Measurements from ENCODE around the gene CCDC159.
"Not testable (repeated sequence)": the region's sequence is repeated elsewhere in the genome, so short reads cannot be mapped to it uniquely, and the experiment has no call there.

Gene CCDC159

GRCh38 chr19:11338569-11339253, 7.6 kb upstream of the CCDC159 start:
- DNase-seq: no peak

DNA sequence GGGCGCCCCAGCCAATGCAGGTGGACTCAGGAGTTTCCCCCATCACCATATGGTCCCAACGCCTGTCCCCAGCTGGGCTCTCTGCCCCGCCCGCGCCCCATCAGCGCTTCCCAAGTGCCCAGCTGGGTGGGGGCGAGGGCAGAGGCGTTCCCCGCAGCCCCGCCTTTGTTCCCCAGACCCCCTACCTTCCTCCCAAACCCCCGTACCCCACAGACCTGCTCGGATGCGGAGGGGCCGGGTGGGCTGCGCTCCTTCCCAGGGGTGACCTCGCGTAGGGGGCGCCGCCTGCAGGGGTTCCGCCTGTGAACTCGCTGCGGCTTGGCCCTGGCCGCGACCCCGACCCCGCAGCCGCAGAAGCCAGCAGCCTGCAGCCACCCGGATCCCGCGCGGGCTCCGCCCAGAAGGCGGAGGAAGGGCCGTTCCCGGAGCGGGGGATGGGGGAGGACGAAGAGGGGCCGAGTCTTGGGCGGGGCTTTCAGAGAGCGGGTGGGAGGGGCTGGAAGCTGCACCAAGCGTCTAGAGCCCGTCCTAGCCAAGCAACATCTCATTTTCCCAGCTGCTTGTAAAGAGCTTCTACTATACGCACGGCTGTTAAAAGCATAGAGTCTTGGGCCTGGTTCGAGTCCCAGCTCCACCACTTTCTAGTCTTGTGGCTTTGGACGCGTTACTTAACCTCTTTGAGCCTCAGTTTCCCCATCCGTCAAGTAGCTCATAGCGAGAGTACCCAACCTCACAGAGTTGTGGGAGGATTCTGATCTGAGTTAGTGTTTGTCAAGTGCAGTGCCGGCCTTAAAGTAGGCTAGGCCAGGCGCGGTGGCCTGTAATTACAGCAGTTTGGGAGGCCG, 6.8 kb upstream of the CCDC159 start, which contains the start of gene RAB3D:
Gene RAB3D (minus strand): TSS at position 404 of the 845 bp plus-strand sequence. CDS start 2,258 bp downstream, outside the sequence.
- DNase-seq: peak; percentile 90

DNA sequence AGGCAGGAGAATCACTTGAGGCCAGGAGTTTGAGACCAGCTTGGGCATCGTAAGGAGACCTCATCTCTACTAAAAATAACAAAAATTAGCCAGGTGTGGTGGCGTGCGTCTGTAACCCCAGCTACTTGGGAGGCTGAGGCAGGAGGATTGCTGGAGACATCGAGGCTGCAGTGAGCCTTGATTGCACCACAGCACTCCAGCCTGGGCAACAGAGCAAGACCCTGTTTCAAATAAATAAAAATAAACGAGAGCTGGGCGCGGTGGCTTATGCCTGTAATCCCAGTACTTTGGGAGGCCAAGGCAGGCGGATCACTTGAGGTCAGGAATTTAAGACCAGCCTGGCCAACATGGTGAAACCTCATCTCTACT, 6.2 kb upstream of the CCDC159 start:
- DNase-seq: not testable (repeated sequence)

DNA sequence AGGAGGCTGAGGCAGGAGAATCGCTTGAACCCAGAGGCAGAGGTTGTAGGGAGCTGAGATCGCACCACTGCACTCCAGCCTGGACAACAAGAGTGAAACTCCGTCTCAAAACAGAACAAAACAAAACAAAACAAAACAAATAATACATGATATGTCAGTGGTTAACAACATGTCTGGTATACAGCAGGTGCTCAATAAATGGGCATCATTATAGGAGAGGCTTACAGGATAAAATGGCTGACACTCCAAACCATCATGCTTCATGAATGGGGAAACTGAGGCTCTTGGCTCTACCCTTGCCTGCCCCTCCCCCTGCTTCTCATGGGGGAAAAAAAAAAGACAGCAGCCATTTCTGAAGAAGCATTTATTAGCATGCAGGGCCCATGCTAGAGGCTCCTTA, 3.9 kb upstream of the CCDC159 start:
- no peak for DNase-seq

DNA sequence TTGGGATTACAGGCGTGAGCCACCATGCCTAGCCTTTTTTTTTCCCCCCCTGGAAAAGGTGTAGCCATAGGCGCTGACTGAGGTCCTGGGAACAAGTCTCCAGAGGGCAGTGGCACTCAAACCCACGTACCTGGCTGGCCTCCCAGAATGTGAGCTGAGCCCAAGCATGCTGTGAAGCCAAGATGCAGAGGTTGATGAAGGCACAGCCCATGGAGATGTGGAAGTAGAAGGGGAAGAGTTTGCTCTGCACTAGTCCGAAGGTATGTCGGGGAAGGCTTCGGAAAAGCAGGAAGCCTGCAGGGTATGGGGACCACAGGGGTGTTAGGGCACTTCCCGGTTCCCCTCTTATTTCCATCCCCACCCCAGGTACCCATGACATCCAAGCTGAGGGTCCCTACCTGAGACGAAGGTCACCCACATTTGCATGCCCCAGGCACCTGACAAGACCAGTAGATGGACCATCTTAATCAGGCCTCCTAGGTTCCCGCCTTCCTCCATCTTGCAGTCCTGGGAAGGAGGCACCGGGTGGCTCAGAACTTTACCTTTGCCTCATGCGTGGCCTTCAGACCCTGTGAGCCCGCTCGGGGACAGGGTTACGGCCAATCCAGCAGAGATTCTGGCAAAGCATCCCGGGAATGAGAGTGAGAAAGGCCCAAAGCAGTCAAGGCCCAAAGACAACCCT, 1.1 kb upstream of the CCDC159 start:
- no peak for DNase-seq

DNA sequence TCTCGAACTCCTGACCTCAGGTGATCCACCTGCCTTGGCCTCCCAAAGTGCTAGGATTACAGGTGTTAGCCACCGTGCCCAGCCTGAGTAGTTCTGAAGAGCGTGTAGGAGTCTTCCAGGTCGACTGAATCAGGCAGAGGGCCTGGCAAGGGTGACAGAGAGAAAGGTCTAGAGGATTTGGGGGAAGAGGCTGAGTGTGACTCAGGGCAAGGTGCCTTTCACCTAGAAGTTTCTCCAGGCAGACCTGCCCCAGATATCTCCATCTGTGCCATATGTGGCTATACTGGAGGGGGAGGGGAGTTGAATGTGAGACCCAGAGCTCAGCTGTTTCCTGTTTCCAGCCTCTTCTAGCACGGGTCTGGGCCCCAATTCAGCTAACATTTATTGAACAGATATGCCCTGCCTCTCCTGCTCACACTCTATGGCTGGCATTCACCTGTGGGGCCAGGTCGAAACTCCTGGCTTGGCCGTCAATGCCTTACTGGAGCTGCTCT, 1.3 kb downstream of the CCDC159 start:
- no peak for DNase-seq

DNA sequence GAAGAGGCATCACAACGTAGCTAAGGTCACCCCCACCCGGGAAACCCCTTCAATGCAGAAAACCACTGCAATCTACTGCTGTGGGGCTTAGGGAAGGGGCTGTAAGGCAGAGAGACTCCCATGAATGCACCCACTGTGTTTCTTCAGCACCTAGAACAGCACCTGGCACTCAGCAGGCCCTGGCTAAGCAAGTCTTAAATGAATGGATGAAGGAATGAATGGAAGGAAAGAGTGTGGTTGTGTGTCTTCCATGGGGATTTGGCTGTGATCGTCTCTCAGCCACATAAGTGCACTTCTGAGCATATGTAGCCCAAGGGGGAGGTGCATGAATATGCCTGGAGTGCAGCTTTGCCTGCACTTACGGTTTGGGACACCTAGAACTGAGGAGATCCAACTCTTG, 2.9 kb downstream of the CCDC159 start:
- DNase-seq: no peak

GRCh38 chr19:11354102-11354501, 7.8 kb downstream of the CCDC159 start:
- DNase-seq: not testable (repeated sequence)

DNA sequence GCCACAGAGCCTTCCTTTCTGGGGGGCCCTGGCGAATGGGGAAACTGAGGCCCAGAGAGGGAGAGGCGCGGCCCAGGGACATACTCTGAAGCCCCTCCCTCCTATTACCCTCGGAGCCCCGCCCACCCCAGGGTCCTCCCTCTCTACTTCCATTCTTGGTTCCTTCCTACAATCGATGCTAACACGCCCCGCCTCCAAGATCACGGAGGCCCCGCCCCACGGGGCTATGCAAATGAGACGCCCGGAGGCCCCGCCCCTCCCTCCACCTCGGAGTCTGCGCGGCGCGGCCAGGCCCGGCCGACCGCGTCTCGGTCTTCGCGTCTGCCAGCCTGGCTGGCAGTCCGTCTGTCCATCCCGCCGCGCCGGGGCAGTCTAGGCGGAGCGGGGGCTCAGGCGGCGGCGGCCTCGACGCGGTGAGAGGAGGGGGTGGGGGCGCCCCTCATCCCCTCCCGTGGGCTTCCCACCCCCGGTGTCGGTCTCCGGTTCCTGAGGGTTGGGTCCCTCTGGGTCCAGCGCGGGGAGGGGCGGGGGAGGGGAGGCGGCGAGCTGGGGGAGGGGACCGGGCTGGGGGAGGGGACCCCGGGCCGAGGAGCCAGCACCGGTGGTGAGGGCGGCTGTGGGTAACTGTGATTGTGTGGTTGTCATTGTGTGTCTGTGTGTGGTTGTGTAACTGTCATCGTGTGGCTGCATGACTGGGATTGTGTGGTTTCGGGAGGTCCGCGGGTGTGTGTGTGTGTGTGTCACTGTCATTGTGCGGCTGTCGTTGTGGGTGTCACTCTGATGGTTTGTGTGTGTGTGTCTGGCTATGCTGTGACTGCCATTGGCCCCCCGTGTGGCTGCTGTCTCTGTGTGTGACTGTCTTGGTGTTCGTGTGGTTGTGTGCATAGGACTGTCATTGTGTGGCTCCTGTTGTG, 9.1 kb downstream of the CCDC159 start, which contains the start of gene PLPPR2:
Gene PLPPR2 (plus strand): TSS at position 273 of the 914 bp plus-strand sequence. CDS start 2,242 bp downstream, outside the sequence.
- peak; percentile 47 for DNase-seq

GRCh38 chr19:11356074-11356397, 9.7 kb downstream of the CCDC159 start:
- no peak for DNase-seq

GRCh38 chr19:11356676-11357550, 10.6 kb downstream of the CCDC159 start:
- DNase-seq: no peak

- no peak for DNase-seq
Observed at GRCh38 chr19:11359421-11359820, 13.1 kb downstream of the CCDC159 start.

- DNase-seq: no peak
Observed at GRCh38 chr19:11361037-11361770, 14.9 kb downstream of the CCDC159 start.

DNA sequence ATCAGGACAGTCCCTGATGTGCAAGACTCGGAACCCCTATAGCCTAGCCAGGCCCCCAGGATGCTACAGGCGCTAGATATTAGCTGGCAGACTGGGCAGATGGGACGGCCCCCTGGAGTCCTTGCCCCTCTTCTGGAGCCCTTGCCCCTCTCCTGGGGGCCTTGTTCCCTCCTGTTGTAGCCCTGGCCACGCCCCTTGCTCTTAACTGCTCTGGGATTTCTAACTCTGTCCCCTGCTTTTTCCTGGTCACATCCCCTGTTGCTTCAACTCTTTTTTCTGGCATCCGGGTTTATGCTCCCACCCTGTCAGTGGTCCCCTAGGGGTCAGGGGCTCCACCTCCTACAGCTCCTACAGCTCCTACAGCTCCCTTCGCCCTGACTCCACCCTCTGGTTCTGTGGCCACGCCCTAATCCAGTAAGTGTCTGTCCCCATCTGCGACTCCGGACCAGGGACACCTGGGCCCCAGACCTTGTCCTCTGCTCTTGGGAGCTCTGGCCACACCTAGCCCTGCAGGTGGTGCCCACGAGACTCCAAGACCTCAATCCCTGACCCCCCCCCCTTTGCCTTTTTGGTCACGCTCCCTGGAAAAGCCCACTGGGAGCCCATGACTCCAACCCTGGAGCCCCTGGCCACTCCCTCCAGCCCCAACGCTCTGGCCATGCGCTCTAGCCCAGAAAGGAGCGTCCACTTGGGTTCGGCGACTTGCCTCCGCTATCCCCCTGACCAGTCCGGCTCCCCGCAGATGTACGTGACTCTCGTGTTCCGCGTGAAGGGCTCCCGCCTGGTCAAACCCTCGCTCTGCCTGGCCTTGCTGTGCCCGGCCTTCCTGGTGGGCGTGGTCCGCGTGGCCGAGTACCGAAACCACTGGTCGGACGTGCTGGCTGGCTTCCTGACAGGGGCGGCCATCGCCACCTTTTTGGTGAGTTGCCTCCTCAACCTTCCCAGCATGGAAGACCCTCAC, 15.7 kb downstream of the CCDC159 start:
- no peak for DNase-seq

DNA sequence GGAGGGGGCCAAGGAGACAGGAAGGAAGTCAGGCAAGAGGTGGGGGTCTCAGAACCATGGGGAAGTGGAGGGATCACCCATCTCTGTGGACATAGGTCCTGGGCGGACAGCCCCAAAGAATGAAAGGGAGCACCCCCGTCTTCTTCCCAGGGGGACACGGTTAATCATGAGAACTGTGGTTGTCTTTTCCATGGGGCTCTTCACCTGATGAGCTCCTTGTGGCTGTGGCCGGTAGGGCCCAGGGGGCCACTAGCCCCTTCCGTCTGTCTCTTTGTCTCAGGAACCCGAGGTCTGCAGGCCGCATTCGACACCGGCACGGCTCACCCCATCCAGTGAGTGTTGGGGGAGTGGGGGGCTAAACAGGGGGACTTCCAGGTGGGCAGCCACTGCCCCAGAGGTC, 17.6 kb downstream of the CCDC159 start:
- DNase-seq: no peak

GRCh38 chr19:11364296-11364904, 18.1 kb downstream of the CCDC159 start:
- DNase-seq: no peak

DNA sequence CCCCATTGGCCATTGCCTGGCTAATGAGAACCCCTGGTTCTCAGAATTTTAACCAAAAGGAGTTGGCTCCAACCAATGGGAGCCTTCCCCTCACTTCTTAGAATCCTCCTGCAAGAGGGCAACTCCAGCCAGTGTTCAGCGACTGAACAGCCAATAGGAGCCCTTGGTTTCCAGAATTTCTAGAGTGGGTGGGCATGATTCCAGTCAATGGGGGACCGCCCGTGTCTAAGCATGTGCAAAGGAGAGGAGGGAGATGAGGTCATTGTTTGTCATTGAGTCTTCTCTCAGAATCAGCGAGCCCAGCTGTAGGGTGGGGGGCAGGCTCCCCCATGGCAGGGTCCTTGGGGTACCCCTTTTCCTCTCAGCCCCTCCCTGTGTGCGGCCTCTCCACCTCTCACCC, 18.6 kb downstream of the CCDC159 start:
- DNase-seq: no peak

- no peak for DNase-seq
Observed at GRCh38 chr19:11365557-11366117, 19.3 kb downstream of the CCDC159 start.

DNA sequence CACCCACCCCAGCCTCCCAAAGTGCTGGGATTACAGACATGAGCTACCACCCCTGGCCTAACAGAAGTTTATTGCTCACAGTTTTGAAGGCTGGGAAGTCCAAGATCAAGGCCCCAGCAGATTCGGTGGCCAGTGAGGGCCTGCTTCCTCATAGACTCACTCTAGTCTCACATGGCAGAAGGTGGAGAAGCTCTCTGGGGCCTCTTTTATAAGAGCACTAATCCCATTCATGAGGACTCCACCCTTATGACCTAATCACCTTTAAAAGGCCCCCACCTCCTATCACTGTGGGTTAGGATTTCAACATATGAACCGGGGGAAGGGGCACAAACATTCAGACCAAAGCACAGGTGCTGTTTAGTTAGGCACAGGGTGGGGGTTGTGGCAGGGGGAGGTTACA, 21.2 kb downstream of the CCDC159 start:
- DNase-seq: no peak

All from NCI-H510A treated with DMSO at 0.1 percent for 48 hours (cell line).